Endodermal cell (in vitro differentiated cells): ENCODE results near the gene CPN2. TPM values are rescaled to one million over a fixed set of nuclear protein-coding genes. Genes with fewer than 3 reads are reported as not detected.

Source experiments
- DNase-seq: peaks from one replicate; pipeline ENCODE4 v3.0.0-alpha.2; 2017
- H3K27ac ChIP-seq: 2 replicates; pipeline ENCODE4 v1.5.1; 2013; ENCODE audit warnings: mild to moderate bottlenecking, low read depth, low read length, moderate library complexity
- H3K27me3 ChIP-seq: 2 replicates; pipeline ENCODE4 v1.6.1; 2013; ENCODE audit warnings: mild to moderate bottlenecking, low read length, moderate library complexity; ENCODE audit not compliant: insufficient read depth, control insufficient read depth, poor library complexity, severe bottlenecking
- H3K36me3 ChIP-seq: 2 replicates; pipeline ENCODE4 v1.7.0; 2013; ENCODE audit warnings: mild to moderate bottlenecking, low read length, moderate library complexity; ENCODE audit not compliant: control insufficient read depth, insufficient read depth
- H3K4me1 ChIP-seq: one replicate; pipeline ENCODE4 v1.7.0; 2013; ENCODE audit warnings: low read length; ENCODE audit not compliant: control insufficient read depth, insufficient read depth
- H3K4me3 ChIP-seq: 2 replicates; pipeline ENCODE4 v1.5.1; 2013; ENCODE audit warnings: mild to moderate bottlenecking, low read length, moderate library complexity
- H3K9ac ChIP-seq: 2 replicates; pipeline ENCODE4 v1.6.1; 2013; ENCODE audit warnings: mild to moderate bottlenecking, low read length, moderate library complexity; ENCODE audit not compliant: poor library complexity, severe bottlenecking; ENCODE audit errors: extremely low read depth
- H3K9me3 ChIP-seq: 2 replicates; pipeline ENCODE4 v1.6.1; 2013; ENCODE audit warnings: mild to moderate bottlenecking, low read length, moderate library complexity; ENCODE audit not compliant: control insufficient read depth
- H3K27ac Mint-ChIP-seq: 2 replicates; pipeline ENCODE4 v1.8.0; 2020; ENCODE audit warnings: mixed read lengths
- H3K27me3 Mint-ChIP-seq: 2 replicates; pipeline ENCODE4 v1.8.0; 2021; ENCODE audit warnings: mild to moderate bottlenecking, mixed read lengths; ENCODE audit not compliant: insufficient read depth
- H3K36me3 Mint-ChIP-seq: 2 replicates; pipeline ENCODE4 v1.8.0; 2020; ENCODE audit warnings: low read depth, mixed read lengths
- H3K4me1 Mint-ChIP-seq: 2 replicates; pipeline ENCODE4 v1.8.0; 2020; ENCODE audit warnings: mixed read lengths
- H3K4me3 Mint-ChIP-seq: 2 replicates; pipeline ENCODE4 v1.8.0; 2020; ENCODE audit warnings: mild to moderate bottlenecking, moderate library complexity, mixed read lengths
- H3K9me3 Mint-ChIP-seq: 2 replicates; pipeline ENCODE4 v1.8.0; 2020; ENCODE audit warnings: mild to moderate bottlenecking, mixed read lengths
- CTCF ChIP-seq: fragments of 200-600 bp; sonication (generic); conservative IDR thresholded peaks from 2 replicates; pipeline ENCODE4 v1.5.0; 2021; ENCODE audit warnings: antibody characterized with exemption, mild to moderate bottlenecking
- WGBS, 2 experiments: methylation state at CpG; one replicate each; pipeline versions ENCODE4 v1.1.5 to v1.1.7; 2013; ENCODE audit warnings: missing lambda C conversion rate in 2 of 2, mixed read lengths in 1 of 2; ENCODE audit not compliant: insufficient coverage in 1 of 2, insufficient read length in 1 of 2; 5-methylcytosine and 5-hydroxymethylcytosine counted together
- total RNA-seq, 2 donors: library from RNA; stranded (reverse); fragmentation: NEBNext Ultra II Directional in 1 of 2; extraction: Animal tissue kit (Norgen Biotek cat#: 25700) in 1 of 2; gene quantifications; 2 replicates in 1 of 2; 3 replicates in 1 of 2; pipeline ENCODE4 v1.2.1, GENCODE V29; 2021

CPN2 gene
- total RNA-seq, 2 donors from 2014 or later = 0.22 TPM; not detected in 1

- Mint-ChIP-seq H3K27me3 (no peaks in the 10 kb centered on the region), H3K4me3 (no peak overlapping the region)
Observed at GRCh38 chr3:194304186-194304917, 46.8 kb downstream of the CPN2 start.

GRCh38 chr3:194303749-194304148 lies 47.4 kb downstream of the CPN2 start:
- H3K9me3 ChIP-seq = no peaks in the 10 kb centered on the region
- no peak for TF ChIP-seq CTCF
- Mint-ChIP-seq H3K27ac (no peak overlapping the region), H3K4me3 (no peak overlapping the region), H3K4me1 (peaks cover 27% of the 10 kb centered on the region), H3K27me3 (no peaks in the 10 kb centered on the region), H3K36me3 (no peaks in the 10 kb centered on the region), H3K9me3 (no peaks in the 10 kb centered on the region)
- H3K36me3 ChIP-seq = no peaks in the 10 kb centered on the region
- H3K27ac ChIP-seq = no peak overlapping the region
- no peak for DNase-seq
- H3K9ac ChIP-seq = no peak overlapping the region
- no peak overlapping the region for H3K4me3 ChIP-seq
- H3K27me3 ChIP-seq = peaks cover 5% of the 10 kb centered on the region
- peaks cover 11% of the 10 kb centered on the region for H3K4me1 ChIP-seq
- 84 to 89% methylated on average over 1 of the region's 1 CpG for WGBS, 2 experiments

More at GRCh38 chr3:194304186-194304917, 46.8 kb downstream of the CPN2 start:
- Histone ChIP-seq H3K4me1 (peaks cover 11% of the 10 kb centered on the region), H3K9ac (no peak overlapping the region), H3K27me3 (peaks cover 5% of the 10 kb centered on the region), H3K9me3 (no peaks in the 10 kb centered on the region), H3K4me3 (no peak overlapping the region), H3K36me3 (no peaks in the 10 kb centered on the region), H3K27ac (no peak overlapping the region)
- peak; percentile 17 for DNase-seq
- Mint-ChIP-seq H3K9me3 (no peaks in the 10 kb centered on the region), H3K27ac (no peak overlapping the region), H3K4me1 (peaks cover 29% of the 10 kb centered on the region), H3K36me3 (no peaks in the 10 kb centered on the region)
- no peak for TF ChIP-seq CTCF
- 96% methylated on average over 14 to 17 of the region's 17 CpGs for WGBS, 2 experiments

- WGBS, 2 experiments = 91 to 97% methylated on average over 1 to 3 of the region's 3 CpGs
- peaks cover 18% of the 10 kb centered on the region for H3K4me1 Mint-ChIP-seq
- no peak overlapping the region for H3K27ac Mint-ChIP-seq
- H3K27me3 Mint-ChIP-seq = no peaks in the 10 kb centered on the region
- H3K4me3 Mint-ChIP-seq = no peak overlapping the region
- no peak for DNase-seq
- no peaks in the 10 kb centered on the region for H3K36me3 Mint-ChIP-seq
- Histone ChIP-seq H3K4me1 (peaks cover 7% of the 10 kb centered on the region), H3K4me3 (no peak overlapping the region), H3K36me3 (no peaks in the 10 kb centered on the region), H3K9ac (no peak overlapping the region), H3K9me3 (no peaks in the 10 kb centered on the region), H3K27ac (no peak overlapping the region), H3K27me3 (peaks cover 5% of the 10 kb centered on the region)
- H3K9me3 Mint-ChIP-seq = no peaks in the 10 kb centered on the region
- no peak for TF ChIP-seq CTCF
Observed at GRCh38 chr3:194301730-194302129, 49.4 kb downstream of the CPN2 start.
